Kidney (tissue), 14 donors: Measurements from ENCODE around the gene ME2. TPM values are rescaled to one million over a fixed set of nuclear protein-coding genes. Genes with fewer than 3 reads are reported as not detected.

Experiments
- DNase-seq, 5 donors: peaks; one replicate each; pipeline ENCODE4 v3.0.0-alpha.2; 2013 to 2020
- FAIRE-seq: peaks from 2 replicates; lab custom pipeline; 2012; peaks lifted over from hg19 to GRCh38; lab: Jason Lieb, UNC
- H3K27ac ChIP-seq, 2 donors: one replicate each; pipeline ENCODE4 v1.7.0; 2013; ENCODE audit warnings: low read depth in 2 of 2, low read length in 2 of 2, inconsistent platforms in 1 of 2
- H3K27me3 ChIP-seq: one replicate; pipeline ENCODE4 v1.7.1; 2013; ENCODE audit warnings: low read length, inconsistent platforms; ENCODE audit not compliant: control insufficient read depth, insufficient read depth
- H3K36me3 ChIP-seq, 3 donors: one replicate each; pipeline versions ENCODE4 v1.7.0 to v1.7.1; 2013; ENCODE audit warnings: low read length in 3 of 3, control low read depth in 1 of 3, inconsistent platforms in 1 of 3; ENCODE audit not compliant: insufficient read depth in 3 of 3, control insufficient read depth in 2 of 3
- H3K4me1 ChIP-seq, 3 donors: one replicate each; pipeline versions ENCODE4 v1.7.0 to v1.7.1; 2013; ENCODE audit warnings: low read length in 3 of 3, inconsistent platforms in 1 of 3, low read depth in 1 of 3; ENCODE audit not compliant: control insufficient read depth in 2 of 3, insufficient read depth in 2 of 3
- H3K4me3 ChIP-seq, 3 donors: one replicate each; pipeline versions ENCODE4 v1.7.0 to v1.8.1; 2013; ENCODE audit warnings: low read length in 3 of 3, control low read depth in 1 of 3, inconsistent platforms in 1 of 3
- H3K9ac ChIP-seq, 3 donors: one replicate each; pipeline versions ENCODE4 v1.7.0 to v1.7.1; 2013; ENCODE audit warnings: low read length in 3 of 3, control low read depth in 1 of 3, inconsistent platforms in 1 of 3
- H3K9me3 ChIP-seq, 3 donors: one replicate each; pipeline versions ENCODE4 v1.7.0 to v1.7.1; 2013; ENCODE audit warnings: low read length in 3 of 3, control low read depth in 1 of 3, inconsistent platforms in 1 of 3; ENCODE audit not compliant: control insufficient read depth in 2 of 3, insufficient read depth in 1 of 3
- CTCF ChIP-seq: IDR thresholded peaks from 3 replicates; pipeline ENCODE4 v1.5.1; 2012; ENCODE audit warnings: mild to moderate bottlenecking, moderate library complexity, borderline replicate concordance; ENCODE audit not compliant: insufficient read depth; ENCODE audit errors: extremely low read depth
- intact Hi-C: fragments of 100-400 bp; cut with DNase I; formaldehyde crosslinking; loops from one replicate; pipeline ENCODE4 v1.11.1; 2022
- polyA plus RNA-seq: library from polyadenylated mRNA; stranded (reverse); fragments of 350-450 nt; fragmentation: Illumina TruSeq; extraction: RNeasy Lipid Tissue Mini Kit (QIAGEN cat#74804); gene quantifications from one replicate; pipeline ENCODE4 v1.2.3, GENCODE V29; 2014; ENCODE audit warnings: low read depth, low replicate concordance; ENCODE audit not compliant: insufficient read depth
- total RNA-seq: library from RNA; stranded (reverse); fragmentation: NEBNext Ultra II Directional; extraction: Animal tissue kit (Norgen Biotek cat#: 25700); gene quantifications from one replicate; pipeline ENCODE4 v1.2.1, GENCODE V29; 2021
- donor health status: control.
- donor health status: control.
- donor health status: control.
- donor health status: control.
- donor health status: control.
- donor health status: DM: yes; HTN: yes; CAD: no.
- donor health status: Normal renal cell carcinoma (clear cell type).

ME2 gene
- total and polyA plus RNA-seq, 2 donors from 2014 or later: 20.5 to 32.8 TPM

- Histone ChIP-seq H3K27ac (no peak overlapping the region), H3K9me3 (peaks cover 0 to 9% (median 0%) of the 10 kb centered on the region in 3 donors), H3K36me3 (peaks cover 2 to 8% (median 3%) of the 10 kb centered on the region in 3 donors), H3K4me3 (no peak overlapping the region), H3K9ac (no peak overlapping the region), H3K27me3 (no peaks in the 10 kb centered on the region), H3K4me1 (no peaks in the 10 kb centered on the region)
- TF ChIP-seq CTCF: no peak
- intact Hi-C loops: no loop called here
- DNase-seq (no peak), FAIRE-seq (no peak)
Measured at GRCh38 chr18:50911006-50911405, 32.1 kb downstream of the ME2 start.

DNA sequence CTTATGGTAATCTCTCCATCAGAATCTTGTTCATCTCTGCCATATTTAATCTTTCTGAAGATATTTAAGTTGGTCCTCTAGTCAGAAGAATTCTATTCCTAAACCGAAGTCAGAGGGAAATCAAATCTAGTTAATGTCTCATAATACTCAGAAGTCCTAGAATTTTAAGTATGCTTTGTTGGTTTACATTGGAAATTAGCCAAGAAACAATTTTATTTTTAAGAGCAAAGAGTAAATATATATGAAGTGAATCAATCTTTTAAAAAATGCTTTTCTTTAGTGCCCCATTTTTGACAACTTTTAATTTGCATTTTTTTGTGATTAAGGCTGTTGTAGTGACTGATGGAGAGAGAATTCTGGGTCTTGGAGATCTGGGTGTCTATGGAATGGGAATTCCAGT lies 38.1 kb downstream of the ME2 start:
- Histone ChIP-seq H3K9ac (no peak overlapping the region), H3K27me3 (no peaks in the 10 kb centered on the region), H3K9me3 (no peaks in the 10 kb centered on the region), H3K4me1 (no peaks in the 10 kb centered on the region), H3K27ac (no peak overlapping the region), H3K36me3 (peaks cover 4 to 8% (median 7%) of the 10 kb centered on the region in 3 donors), H3K4me3 (no peak overlapping the region)
- intact Hi-C loops: no loop called here
- TF ChIP-seq CTCF: no peak
- FAIRE-seq (peak; percentile 6), DNase-seq (no peak)

DNA sequence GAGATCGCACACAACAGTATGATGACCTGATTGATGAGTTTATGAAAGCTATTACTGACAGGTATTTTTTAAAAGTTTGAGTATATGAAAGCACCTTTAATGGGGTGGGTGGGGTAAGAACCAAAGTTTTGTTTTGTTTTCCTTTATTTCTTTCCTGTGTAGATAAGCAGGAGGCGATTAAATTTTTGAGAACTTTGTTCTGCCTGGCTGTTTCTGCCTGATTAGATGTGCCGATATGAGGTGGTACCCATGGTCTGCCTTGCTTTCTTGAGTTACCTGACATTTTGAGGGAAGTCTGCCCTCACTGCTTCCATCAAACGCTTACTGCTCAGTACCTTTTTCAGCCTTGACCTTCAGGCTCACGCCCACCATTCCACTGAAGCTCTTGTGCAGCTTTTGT lies 39.2 kb downstream of the ME2 start:
- Histone ChIP-seq H3K36me3 (peaks cover 4 to 8% (median 7%) of the 10 kb centered on the region in 3 donors), H3K27ac (no peak overlapping the region), H3K9ac (no peak overlapping the region), H3K4me1 (no peaks in the 10 kb centered on the region), H3K9me3 (no peaks in the 10 kb centered on the region), H3K27me3 (no peaks in the 10 kb centered on the region), H3K4me3 (no peak overlapping the region)
- no peak for FAIRE-seq
- DNase-seq: no peak
- intact Hi-C loops: no loop called here
- no peak for TF ChIP-seq CTCF

DNA sequence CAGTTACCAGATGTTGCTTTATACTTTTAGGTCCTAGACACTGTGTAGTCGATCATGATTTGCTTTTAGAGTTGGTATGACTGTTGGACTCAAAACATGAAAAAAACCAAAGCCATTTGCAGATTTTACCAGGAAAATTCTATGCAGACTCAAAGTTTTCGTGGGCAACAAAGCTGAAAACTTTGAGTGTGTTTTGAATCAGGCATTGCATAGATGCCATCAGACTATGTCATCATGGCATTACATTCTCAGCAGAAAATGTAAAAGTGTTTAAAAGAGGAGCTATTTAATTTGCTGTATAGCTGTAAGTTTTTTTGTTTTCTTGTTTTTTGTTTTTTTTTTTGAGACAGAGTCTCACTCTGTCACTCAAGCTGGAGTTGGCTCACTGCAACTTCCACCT lies 45.5 kb downstream of the ME2 start:
- FAIRE-seq: no peak
- Histone ChIP-seq H3K36me3 (peaks cover 0 to 9% (median 4%) of the 10 kb centered on the region in 3 donors), H3K4me1 (no peaks in the 10 kb centered on the region), H3K27me3 (no peaks in the 10 kb centered on the region), H3K9me3 (no peaks in the 10 kb centered on the region), H3K27ac (no peak overlapping the region), H3K9ac (no peak overlapping the region), H3K4me3 (no peak overlapping the region)
- no peak for TF ChIP-seq CTCF
- DNase-seq: no peak
- intact Hi-C loops: no loop called here
